Activated CD4-positive, CD25-positive, alpha-beta regulatory T cell treated with anti-CD3 and anti-CD28 coated beads, Interleukin-2, amount 50 U/mL, for 72 hours (primary cell): ENCODE measurements around the gene CDC42BPG.

ENCODE experiments used
- DNase-seq: peaks from one replicate; pipeline ENCODE4 v3.0.0; 2021

Gene CDC42BPG

DNA sequence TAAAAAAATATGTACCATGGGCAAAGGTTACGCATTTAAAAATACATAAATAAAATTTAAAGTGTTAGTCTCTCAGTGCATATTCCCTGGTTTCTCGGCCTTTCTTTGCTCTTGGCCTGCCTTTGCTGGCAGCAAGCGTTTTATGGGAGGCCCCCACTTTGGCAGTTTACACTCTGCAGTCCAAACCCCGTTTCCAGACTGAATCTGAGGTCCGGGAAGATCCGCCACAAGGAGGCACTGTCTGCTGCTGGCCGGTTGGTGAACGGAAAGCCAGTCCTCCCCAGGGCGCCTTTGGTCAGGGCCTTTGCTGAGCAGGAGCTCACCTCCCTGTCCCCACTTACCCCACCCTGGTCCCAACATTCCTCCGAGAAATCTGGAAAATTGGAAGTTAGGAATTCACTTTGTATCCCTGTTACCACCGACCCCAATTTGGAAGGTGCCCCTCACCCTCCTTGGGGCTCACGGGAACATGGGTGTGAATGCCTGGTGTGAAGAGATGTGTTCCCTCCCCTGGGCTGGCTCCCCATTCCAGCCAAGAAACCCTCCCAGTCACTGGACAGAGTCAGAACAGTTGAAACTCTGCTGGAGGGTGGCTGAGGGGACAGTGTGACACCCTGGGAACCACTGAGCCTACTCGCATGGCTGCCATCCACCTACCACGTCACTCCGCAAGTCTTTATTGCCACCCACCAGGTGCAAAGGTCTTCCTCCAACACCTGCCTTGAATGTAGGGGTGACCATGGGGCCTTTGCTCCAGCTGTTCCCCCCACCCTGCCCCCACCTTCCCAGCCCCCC is 56.7 kb downstream of the CDC42BPG start:
- DNase-seq: peak; percentile 59

DNA sequence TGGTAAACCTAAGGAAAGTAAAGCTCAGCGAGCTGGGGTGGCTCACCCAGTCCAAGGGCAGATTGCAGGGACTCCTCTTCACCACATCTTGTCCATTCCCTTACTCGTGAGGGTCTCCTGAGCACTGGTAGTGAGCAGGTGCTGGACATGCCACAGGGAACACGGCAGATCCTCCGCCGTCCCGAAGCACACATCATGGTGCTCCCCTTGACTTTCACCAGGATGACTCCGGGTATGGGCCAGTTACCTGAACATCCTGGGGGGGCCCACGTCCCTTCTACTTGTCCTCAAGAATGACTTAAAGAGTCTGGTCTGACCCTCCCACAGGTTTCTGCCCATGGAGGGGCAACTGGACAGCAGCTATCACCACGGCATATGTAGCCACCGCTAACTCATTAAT is 58.1 kb downstream of the CDC42BPG start:
- peak; percentile 29 for DNase-seq

DNA sequence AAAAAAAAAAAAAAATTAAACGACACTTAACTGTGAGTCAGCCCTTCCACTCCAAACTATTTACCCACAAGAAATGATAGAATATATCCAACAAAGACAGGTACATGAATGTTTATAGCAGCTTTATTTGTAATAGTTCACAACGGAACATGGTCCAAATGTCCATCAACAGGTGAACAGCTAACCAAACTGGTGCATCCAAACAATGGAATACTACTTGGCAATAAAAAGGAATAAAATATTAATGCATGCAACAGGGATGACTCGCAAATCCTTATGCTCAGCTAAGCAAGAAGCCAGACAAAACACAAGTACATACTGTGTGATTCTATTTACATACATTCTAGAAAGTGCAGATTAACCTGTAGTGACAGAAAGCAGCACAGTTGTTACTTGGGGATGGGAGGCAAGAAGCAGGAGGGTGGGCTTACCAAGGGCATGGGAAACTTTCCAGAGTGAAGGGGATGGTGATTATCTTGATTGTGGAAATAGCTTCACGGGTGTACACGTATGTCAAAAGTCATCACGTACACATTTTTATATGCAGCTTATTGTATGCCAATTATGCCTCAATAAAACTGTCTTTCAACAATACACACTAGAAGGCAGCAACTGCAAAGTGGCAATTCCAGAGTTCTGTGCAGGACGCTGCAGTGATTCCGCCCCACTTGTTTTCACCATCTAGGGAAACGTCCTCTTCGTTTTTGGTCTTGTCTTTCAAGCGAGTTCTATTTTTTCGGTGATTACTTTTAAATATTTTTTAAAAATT is 59.5 kb downstream of the CDC42BPG start:
- peak; percentile 17 for DNase-seq

DNA sequence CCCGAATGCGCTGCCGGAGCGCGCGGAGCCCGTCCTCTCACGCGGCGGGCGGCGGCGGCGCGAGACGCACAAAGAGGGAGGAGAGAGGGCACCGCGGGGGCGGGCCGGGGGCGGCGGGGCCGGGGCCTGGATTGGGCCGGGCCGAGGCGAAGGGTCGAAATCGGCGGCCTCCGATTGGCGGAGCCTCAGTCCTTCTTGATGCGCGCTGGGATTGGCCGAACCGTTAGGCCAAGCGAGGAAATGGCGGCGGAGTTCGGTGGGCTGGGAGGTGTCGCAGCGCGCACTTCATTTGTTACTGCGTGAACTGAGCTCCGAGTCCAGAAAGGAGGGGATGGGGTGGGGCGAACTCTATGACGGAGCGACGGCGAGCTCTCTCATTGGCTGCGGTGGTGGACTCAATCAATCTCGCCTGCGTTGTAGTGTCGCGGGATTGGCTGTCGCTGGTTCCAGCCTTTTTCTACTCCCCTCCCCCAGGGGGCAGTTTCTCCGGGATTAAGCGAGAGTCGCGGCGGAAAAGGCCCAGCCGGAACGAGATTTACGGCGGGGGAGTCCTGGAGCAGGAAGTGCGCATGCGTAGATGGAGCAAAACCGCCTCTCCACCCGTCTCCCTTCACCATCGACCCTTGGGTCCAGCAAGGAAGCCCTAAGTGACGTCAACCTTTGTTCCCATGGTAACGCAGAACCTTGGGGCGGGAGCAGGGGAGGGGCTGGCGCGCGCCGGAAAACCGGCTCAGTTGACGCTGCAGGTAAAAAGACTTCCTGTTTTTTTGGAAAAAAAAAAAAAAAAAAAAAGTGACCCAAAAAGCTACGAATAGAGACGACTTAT is 65.8 kb downstream of the CDC42BPG start, which contains the start of gene SF1:
SF1 (minus strand) TSS at position 70 of the 826 bp plus-strand sequence. CDS start 150 bp downstream, outside the sequence.
- peak; percentile 96 for DNase-seq

DNA sequence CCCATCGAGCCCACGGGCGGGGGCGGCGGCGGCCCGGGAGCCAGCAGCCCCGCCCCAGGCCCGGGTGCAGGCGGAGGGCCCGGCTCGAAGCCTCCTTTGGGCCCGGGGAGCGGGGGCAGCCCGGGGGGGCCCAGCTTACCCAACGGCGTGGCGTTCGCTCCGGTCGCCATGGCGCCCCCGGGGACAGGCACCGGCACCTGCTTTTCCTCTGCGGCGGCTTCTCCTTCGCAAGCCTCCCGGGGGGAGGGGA is 66.3 kb downstream of the CDC42BPG start:
- DNase-seq: no peak

DNA sequence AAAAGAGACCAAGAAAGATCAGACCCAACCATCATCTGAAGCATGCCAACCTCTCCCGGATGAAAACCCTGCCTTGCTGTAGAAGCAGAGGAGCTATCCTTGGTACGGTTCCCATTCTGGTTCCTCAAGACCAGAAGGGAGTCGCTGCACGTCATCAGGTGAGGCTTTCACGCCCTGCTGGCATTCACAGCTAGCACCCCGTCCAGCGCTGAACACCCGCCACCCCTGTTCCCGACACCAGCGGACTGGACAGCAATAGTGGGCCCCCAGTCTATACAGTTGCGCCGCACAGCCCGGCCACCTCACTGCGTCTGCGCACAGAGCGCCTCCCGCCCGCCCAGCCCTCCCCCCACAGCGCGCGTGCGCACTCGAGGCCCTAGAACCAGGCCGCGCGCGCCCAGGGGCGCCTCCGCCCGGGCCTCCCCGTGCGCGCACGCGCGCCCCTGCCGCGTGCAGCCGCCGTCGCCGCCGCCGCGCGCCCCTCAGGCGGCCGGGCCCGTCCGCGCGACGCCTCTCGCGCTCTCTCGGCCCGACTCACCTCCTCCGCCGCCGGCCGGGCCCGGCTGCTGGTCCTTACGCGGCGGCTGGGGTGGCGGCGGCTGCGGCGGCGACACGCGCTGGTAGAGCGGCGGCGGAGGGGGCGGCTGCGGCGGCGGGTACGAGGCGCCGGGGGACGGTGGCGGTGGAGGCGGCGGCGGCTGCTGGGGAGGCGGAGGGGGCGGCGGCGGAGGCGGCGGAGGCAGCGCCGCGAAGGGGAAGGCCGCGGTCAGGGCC is 66.8 kb downstream of the CDC42BPG start:
- DNase-seq: peak; percentile 86

DNA sequence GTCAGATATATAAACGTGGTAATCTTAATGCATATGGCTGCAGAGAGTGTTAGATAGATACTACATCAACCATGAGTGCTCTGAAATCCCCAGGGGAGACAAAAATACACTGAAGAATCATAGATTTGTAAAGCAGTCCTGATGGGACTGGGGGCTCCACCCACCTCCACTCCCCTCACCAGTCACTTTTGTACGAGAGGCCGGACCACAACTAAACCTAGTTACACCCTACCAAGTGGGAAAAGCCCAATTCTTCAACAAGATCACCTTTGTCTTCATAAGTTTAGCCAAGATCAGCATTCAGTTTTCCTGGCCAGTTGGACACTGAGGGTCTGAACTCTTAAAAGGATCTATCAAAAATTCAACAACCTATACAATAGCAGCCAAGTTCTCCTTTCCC is 67.6 kb downstream of the CDC42BPG start:
- peak; percentile 12 for DNase-seq

DNA sequence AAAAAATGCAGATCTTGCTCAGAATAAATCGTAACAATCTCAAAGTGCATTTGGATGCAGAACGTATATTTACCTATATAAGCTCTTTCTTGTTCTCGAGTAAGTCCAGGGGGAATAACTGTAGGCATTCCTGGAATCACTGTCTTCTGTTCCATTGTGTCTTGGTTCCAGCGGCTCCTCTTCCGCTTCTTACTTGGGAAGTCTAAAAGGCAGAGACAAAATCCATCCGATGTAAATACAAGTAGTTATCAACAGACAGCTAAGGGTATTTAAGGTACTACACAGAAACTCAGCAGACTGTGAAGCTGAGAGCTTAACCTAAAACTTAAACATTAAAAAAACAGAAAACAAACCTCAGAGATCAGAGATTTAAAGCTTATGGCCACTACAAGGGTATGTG is 68.0 kb downstream of the CDC42BPG start:
- DNase-seq: no peak

DNA sequence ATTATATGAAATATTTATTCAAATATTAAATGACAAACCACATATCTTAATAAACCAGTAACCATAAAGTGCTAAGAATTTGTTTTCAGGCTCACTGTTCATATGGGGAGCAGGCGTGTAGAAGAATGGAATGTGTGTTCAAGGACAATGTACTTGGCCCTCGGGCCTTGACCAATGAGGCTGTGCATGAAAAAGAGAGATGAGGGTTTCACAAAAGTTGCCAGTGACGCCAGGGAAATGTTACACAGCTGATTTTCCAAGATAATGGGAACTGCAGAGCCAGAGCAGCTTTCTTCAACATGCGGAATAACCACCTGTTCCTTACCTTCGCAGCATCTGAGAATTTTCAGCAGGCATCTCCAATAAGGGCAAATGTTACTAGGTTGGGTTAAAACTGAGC is 70.3 kb downstream of the CDC42BPG start:
- no peak for DNase-seq
